ENCODE data around the gene DENND4B.
"Not testable (repeated sequence)": the region's sequence is repeated elsewhere in the genome, so short reads cannot be mapped to it uniquely, and the experiment has no call there.

DENND4B gene

GRCh38 chr1:153984123-153984894 is 37.8 kb upstream of the DENND4B start:
- Histone ChIP-seq H3K4me2 (ENCODE audit: low read length) (no peak overlapping the region), H3K9me2 (replicated peaks; ENCODE audit: control insufficient read depth, low read length) (no peaks in the 10 kb centered on the region), H3K79me2 (ENCODE audit: control insufficient read depth, low read length) (peaks cover 1% of the 10 kb centered on the region), H3K27me3 (ENCODE audit: control insufficient read depth, low read length) (peaks cover 9% of the 10 kb centered on the region; the same call in 1 of the 2 replicates), H4K20me1 (ENCODE audit: control insufficient read depth, insufficient read depth, low read depth, low read length) (no peaks in the 10 kb centered on the region), H3K4me3 (ENCODE audit: low read length) (no peak overlapping the region), H3F3A (ENCODE audit: control insufficient read depth, insufficient read depth) (peaks cover 16% of the 10 kb centered on the region; the same call in 1 of the 2 replicates), H3K4me1 (ENCODE audit: control insufficient read depth, low read length) (peaks cover 46% of the 10 kb centered on the region), H3K36me3 (ENCODE audit: control insufficient read depth, low read length) (no peaks in the 10 kb centered on the region), H3K27ac (ENCODE audit: low read depth, low read length) (no peak overlapping the region), H3K9me3 (ENCODE audit: control insufficient read depth, insufficient read depth, low read length) (no peaks in the 10 kb centered on the region)
- TF ChIP-seq CTCF (IDR thresholded peaks at IDR 0.05; ENCODE audit: low read depth, low read length, poor library complexity, severe bottlenecking) (no peak), EZH2phosphoT487 (IDR thresholded peaks at IDR 0.05; ENCODE audit: borderline replicate concordance, low read length) (no peak)

GRCh38 chr1:153981735-153982134 is 35.2 kb upstream of the DENND4B start:
- Histone ChIP-seq H3K4me1 (ENCODE audit: control insufficient read depth, low read length) (peaks cover 50% of the 10 kb centered on the region), H3K79me2 (ENCODE audit: control insufficient read depth, low read length) (peaks cover 27% of the 10 kb centered on the region), H3K36me3 (ENCODE audit: control insufficient read depth, low read length) (peaks cover 12% of the 10 kb centered on the region)
- not testable (repeated sequence) for H3K4me2 ChIP-seq (ENCODE audit: low read length); H3K9me2 ChIP-seq (replicated peaks; ENCODE audit: control insufficient read depth, low read length); H3F3A ChIP-seq (ENCODE audit: control insufficient read depth, insufficient read depth); H3K27me3 ChIP-seq (ENCODE audit: control insufficient read depth, low read length); H3K27ac ChIP-seq (ENCODE audit: low read depth, low read length); H4K20me1 ChIP-seq (ENCODE audit: control insufficient read depth, insufficient read depth, low read depth, low read length); H3K9me3 ChIP-seq (ENCODE audit: control insufficient read depth, insufficient read depth, low read length); H3K4me3 ChIP-seq (ENCODE audit: low read length)

GRCh38 chr1:153979091-153979490 is 32.6 kb upstream of the DENND4B start:
- Histone ChIP-seq H3K4me2 (ENCODE audit: low read length) (peak overlapping the region; percentile 95), H3K36me3 (ENCODE audit: control insufficient read depth, low read length) (peaks cover 37% of the 10 kb centered on the region)
- not testable (repeated sequence) for H3K9me2 ChIP-seq (replicated peaks; ENCODE audit: control insufficient read depth, low read length)

GRCh38 chr1:153978274-153978909 is 31.9 kb upstream of the DENND4B start:
- peak overlapping the region; percentile 75 for H3K27ac ChIP-seq (ENCODE audit: low read depth, low read length)
- no peaks in the 10 kb centered on the region for H4K20me1 ChIP-seq (ENCODE audit: control insufficient read depth, insufficient read depth, low read depth, low read length)
- TF ChIP-seq CTCF (IDR thresholded peaks at IDR 0.05; ENCODE audit: low read depth, low read length, poor library complexity, severe bottlenecking): no peak
- no peak for TF ChIP-seq EZH2phosphoT487 (IDR thresholded peaks at IDR 0.05; ENCODE audit: borderline replicate concordance, low read length)
- peak overlapping the region; percentile 95 for H3K4me2 ChIP-seq (ENCODE audit: low read length)
- H3K9me2 ChIP-seq (replicated peaks; ENCODE audit: control insufficient read depth, low read length): no peaks in the 10 kb centered on the region
- H3K4me1 ChIP-seq (ENCODE audit: control insufficient read depth, low read length): peaks cover 40% of the 10 kb centered on the region
- H3K4me3 ChIP-seq (ENCODE audit: low read length): peak overlapping the region; percentile 99
- H3K27me3 ChIP-seq (ENCODE audit: control insufficient read depth, low read length): no peaks in the 10 kb centered on the region
- H3K36me3 ChIP-seq (ENCODE audit: control insufficient read depth, low read length): peaks cover 44% of the 10 kb centered on the region
- peaks cover 43% of the 10 kb centered on the region for H3K79me2 ChIP-seq (ENCODE audit: control insufficient read depth, low read length)
- peaks cover 12% of the 10 kb centered on the region for H3F3A ChIP-seq (ENCODE audit: control insufficient read depth, insufficient read depth)
- H3K9me3 ChIP-seq (ENCODE audit: control insufficient read depth, insufficient read depth, low read length): no peaks in the 10 kb centered on the region

More at GRCh38 chr1:153979091-153979490, 32.6 kb upstream of the DENND4B start:
- not testable (repeated sequence) for H3F3A ChIP-seq (ENCODE audit: control insufficient read depth, insufficient read depth); H3K27me3 ChIP-seq (ENCODE audit: control insufficient read depth, low read length); H3K9me3 ChIP-seq (ENCODE audit: control insufficient read depth, insufficient read depth, low read length); H4K20me1 ChIP-seq (ENCODE audit: control insufficient read depth, insufficient read depth, low read depth, low read length); H3K27ac ChIP-seq (ENCODE audit: low read depth, low read length)
- Histone ChIP-seq H3K4me1 (ENCODE audit: control insufficient read depth, low read length) (peaks cover 38% of the 10 kb centered on the region), H3K4me3 (ENCODE audit: low read length) (peak overlapping the region; percentile 99), H3K79me2 (ENCODE audit: control insufficient read depth, low read length) (peaks cover 41% of the 10 kb centered on the region)

Data from DOHH2 (cell line).